Measurements from ENCODE around the gene DAGLA. TPM values are rescaled to one million over a fixed set of nuclear protein-coding genes. Genes with fewer than 3 reads are reported as not detected.
A peak's percentile ranks its signal among the peaks of the same experiment; 100 is the strongest.

DAGLA gene
- total and polyA plus RNA-seq, 2 donors (not counting 3 experiments of a cell fraction or from before 2014, with no cell fraction given), result 2.5 to 4.7 TPM

GRCh38 chr11:61689164-61689496, 8.9 kb downstream of the DAGLA start:
- CTCF ChIA-PET, result interaction anchor here (1.1 to 1.7 kb wide), 3 partner anchors 12 to 51 kb away, joined by 3 to 4 read pairs (median 3); no protein-coding TSS in a partner anchor
- Histone ChIP-seq H3K9me3 (replicated peaks; ENCODE audit: control insufficient read depth, insufficient read depth, low read length) (no peaks in the 10 kb centered on the region), H3K27ac (ENCODE audit: insufficient read depth, low read depth, low read length) (no peak overlapping the region), H3K9ac (replicated peaks; ENCODE audit: extremely low read depth, insufficient read depth, low read length) (no peak overlapping the region), H3K36me3 (ENCODE audit: control insufficient read depth in 2 of 2, extremely low read depth in 1 of 2, insufficient read depth in 2 of 2, low read length in 2 of 2) (no peaks in the 10 kb centered on the region), H3K4me2 (ENCODE audit: insufficient read depth, low read length) (no peak overlapping the region), H4K20me1 (replicated peaks; ENCODE audit: control insufficient read depth, extremely low read depth, insufficient read depth, low read length) (no peaks in the 10 kb centered on the region), H3K4me3 (replicated peaks in 1 of 3; ENCODE audit: insufficient read depth in 1 of 3, low read depth in 1 of 3, low read length in 3 of 3) (no peak overlapping the region), H3K79me2 (ENCODE audit: control insufficient read depth, insufficient read depth, low read length) (no peaks in the 10 kb centered on the region), H3K4me1 (ENCODE audit: control insufficient read depth, extremely low read depth, insufficient read depth, low read length) (peaks cover 10% of the 10 kb centered on the region), H3K9me1 (replicated peaks; ENCODE audit: control insufficient read depth, extremely low read depth, insufficient read depth, low read length) (no peaks in the 10 kb centered on the region), H2AFZ (ENCODE audit: low read depth, low read length) (peak overlapping the region; percentile 50), H3K27me3 (ENCODE audit: control insufficient read depth in 2 of 2, insufficient read depth in 2 of 2, low read length in 2 of 2) (no peaks in the 10 kb centered on the region)
- intact Hi-C loops (cut with micrococcal nuclease) (no loop called here), dilution Hi-C loops (cut with MboI; ENCODE audit: extremely low pct_ligation_motif_present, low sequenced_read_pairs) (no loop called here)
- BruUV-seq (replicated peaks), result no TSS peak
- POLR2A ChIA-PET, result no interaction called here
- TF ChIP-seq EZH2 (IDR thresholded peaks at IDR 0.05; ENCODE audit: borderline replicate concordance, low read depth, low read length, severe bottlenecking) (no peak), MYC (IDR thresholded peaks at IDR 0.05; ENCODE audit: low read depth, low read length) (no peak), POLR2AphosphoS5 (IDR thresholded peaks at IDR 0.05; ENCODE audit: insufficient read depth, low read depth, low read length) (no peak), JUN (IDR thresholded peaks at IDR 0.05; ENCODE audit: borderline replicate concordance, insufficient read depth, insufficient read length, low read depth) (no peak), GATA2 (IDR thresholded peaks at IDR 0.05; ENCODE audit: insufficient read depth, insufficient read length, low read depth, low read length) (no peak), POLR2A (IDR thresholded peaks at IDR 0.05; ENCODE audit: low read depth, low read length) (no peak), FOS (IDR thresholded peaks at IDR 0.05; ENCODE audit: borderline replicate concordance, insufficient read depth, low read length) (no peak)
- TF ChIP-seq, protein P1, sequence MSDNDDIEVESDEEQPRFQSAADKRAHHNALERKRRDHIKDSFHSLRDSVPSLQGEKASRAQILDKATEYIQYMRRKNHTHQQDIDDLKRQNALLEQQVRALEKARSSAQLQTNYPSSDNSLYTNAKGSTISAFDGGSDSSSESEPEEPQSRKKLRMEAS (IDR thresholded peaks at IDR 0.05; ENCODE audit: insufficient read depth, insufficient read length), result no peak
- TF ChIP-seq, protein P2, sequence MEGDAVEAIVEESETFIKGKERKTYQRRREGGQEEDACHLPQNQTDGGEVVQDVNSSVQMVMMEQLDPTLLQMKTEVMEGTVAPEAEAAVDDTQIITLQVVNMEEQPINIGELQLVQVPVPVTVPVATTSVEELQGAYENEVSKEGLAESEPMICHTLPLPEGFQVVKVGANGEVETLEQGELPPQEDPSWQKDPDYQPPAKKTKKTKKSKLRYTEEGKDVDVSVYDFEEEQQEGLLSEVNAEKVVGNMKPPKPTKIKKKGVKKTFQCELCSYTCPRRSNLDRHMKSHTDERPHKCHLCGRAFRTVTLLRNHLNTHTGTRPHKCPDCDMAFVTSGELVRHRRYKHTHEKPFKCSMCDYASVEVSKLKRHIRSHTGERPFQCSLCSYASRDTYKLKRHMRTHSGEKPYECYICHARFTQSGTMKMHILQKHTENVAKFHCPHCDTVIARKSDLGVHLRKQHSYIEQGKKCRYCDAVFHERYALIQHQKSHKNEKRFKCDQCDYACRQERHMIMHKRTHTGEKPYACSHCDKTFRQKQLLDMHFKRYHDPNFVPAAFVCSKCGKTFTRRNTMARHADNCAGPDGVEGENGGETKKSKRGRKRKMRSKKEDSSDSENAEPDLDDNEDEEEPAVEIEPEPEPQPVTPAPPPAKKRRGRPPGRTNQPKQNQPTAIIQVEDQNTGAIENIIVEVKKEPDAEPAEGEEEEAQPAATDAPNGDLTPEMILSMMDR (IDR thresholded peaks at IDR 0.05; ENCODE audit: extremely low read depth in 1 of 2, insufficient read depth in 1 of 2, low read depth in 1 of 2, low read length in 2 of 2), result no peak
- FAIRE-seq (no peak), DNase-seq (ENCODE audit: low read depth, low spot score) (no peak)

All from endothelial cell of umbilical vein (primary cell).